GM18499 (cell line): ENCODE results near the gene TMEM259.

ENCODE experiments used
- ATAC-seq: cut with Tn5 transposase; IDR thresholded peaks from one replicate; pipeline ENCODE4 v1.9.1; 2021; ENCODE audit warnings: moderate number of reproducible peaks; ENCODE audit not compliant: insufficient read depth, unreplicated experiment

The TMEM259 gene

DNA sequence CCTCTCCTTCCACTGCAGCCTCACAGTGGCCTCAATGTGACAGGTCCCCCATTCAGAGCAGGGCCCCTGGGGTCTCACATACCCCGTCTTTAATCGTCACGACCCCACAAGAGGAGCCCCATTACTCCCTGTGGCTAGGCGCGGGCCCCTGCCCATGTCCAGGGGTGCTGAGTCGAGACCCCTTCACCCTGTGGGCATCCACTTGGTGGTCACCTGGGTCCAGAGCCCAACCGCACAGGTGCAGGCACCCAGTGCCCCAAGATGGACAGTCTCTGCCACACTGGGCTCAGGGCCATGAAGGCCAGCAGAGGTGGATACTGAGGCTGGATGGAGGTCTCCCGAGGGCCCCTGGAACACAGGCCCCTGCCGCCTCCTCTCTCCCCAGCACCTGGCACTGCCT lies 3.0 kb downstream of the TMEM259 start:
- ATAC-seq = no peak

DNA sequence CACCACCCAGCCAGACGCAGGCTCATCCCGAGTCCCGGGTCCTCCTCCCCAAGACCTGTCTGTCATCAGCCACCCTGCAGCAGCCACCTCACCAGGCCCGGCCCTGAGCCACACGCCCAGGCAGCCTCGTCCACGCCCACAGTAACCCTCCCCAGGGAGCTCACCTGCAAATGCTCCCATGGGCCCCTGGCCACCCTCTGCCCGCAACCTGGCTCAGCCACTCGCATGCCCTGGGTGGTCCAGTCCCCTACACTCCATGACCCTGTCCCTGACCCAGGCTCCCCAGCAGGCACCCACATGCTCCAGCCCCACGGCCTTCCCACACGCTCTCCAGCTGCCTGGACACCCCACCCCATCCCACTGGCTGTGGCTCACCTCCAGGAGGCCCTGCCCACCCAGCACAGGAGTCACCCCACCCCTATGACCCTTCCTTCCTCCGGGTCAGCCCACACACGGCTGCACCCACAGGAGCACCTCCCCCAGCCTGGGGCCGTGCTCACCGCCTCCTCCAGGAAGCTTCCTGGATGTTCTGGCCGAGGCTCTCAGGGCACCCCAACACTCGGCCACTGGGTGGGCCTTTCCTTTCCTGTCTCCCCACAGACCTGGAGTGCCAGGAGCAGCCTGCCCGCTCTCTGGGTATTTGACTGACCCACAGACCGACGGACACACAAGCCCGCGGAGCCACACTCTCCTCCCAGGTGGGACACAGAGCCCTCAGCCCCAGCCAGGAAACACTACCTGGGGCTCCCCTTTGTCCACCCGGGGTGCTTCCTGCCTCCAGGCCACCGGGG lies 3.6 kb downstream of the TMEM259 start:
- no peak for ATAC-seq

DNA sequence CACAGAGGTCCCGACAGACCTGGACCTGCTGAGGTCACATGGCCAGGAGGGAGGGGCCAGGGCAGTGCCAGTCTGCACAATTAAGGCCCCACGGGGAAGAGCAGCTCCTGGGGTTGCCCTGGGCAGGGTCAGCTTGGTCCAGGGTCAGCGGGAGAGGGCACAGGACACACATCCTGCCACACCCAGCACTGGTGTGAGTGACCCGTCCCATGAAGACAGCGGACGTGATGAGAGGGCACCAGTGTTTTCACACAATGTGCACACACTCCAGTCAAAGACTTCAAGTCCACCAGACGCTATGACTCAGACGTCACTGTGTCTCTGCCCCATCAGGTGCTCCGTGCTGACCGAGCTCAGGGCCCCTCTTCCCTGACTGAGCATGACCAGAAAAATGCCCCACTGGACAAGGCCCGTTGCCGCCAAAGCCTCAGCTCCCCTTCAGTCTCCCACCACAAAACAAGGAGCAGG lies 4.2 kb downstream of the TMEM259 start:
- no peak for ATAC-seq

DNA sequence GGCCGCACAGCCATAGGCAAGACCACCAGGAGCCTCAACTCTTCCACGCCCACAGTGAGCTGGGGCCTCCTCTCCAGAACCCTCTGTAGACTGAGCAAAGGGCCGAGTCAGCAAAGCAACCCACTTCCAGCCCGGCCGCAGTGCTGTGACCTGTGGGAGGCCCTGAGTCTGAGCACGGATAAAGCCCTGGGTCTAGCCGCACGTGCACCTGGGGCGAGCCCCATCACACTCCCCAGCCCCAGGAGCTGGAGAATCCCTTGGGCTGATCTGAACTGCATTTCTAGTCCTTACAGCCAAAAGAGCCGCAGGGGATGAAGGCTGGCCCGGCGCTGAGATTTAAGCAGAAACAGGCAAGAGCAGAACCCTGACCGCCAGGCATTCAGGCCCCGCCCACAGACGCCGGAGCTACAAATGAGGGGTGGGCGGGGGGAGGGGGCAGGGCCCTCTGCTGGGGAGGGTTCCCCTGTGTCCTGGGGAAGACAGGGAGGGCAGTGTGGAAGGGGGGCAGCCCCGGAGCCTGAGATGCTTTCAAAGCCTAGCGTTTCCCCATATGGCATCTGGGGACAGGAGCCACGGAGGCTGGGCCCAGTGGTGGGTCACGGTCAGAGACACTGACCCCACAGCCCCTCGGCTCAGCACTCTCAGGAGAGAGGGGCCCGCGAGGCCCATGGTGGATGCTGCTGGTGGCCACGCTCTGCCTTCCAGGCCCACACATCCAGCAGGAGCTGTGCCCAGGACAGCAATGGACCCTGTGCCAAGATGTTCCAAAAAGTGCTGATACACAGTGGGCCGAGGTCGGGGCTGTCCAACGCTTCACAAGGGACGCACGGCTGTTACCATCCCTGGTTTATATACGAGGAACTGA lies 4.9 kb downstream of the TMEM259 start:
- no peak for ATAC-seq

DNA sequence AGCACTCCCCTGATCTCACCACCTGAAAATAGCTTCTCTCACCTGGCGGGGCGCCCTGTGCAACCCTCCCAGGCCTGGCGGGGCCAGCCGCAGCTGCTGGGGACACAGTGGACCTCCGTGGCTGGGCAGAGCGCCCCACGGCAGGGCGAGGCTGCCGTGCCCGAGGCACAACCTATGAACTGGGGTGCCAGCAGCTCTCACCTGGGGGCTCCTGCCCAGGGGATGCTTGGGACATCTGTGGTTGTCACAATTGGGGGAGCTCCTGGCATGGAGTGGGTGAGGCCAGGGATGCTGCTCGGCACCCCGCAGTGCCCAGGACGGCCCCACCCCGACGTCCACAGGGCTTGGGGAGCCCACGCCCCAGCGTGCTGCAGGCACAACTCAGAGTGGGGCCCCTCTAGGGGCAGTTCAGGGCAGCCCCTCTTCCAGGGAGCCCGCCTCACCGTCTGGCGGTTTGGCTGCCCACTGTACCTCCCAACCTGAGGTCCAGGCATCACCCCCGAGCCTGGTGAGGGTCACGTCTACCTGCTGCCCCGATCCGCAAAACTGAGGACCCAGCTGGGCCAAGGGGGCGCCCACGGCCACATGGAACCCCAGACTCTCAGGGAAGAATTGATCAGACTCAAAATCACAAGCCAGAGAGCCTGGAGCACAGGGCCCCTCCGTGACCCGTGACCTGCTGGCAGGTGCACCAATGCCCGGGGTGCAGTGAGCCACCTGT lies 5.7 kb downstream of the TMEM259 start:
- ATAC-seq = no peak

DNA sequence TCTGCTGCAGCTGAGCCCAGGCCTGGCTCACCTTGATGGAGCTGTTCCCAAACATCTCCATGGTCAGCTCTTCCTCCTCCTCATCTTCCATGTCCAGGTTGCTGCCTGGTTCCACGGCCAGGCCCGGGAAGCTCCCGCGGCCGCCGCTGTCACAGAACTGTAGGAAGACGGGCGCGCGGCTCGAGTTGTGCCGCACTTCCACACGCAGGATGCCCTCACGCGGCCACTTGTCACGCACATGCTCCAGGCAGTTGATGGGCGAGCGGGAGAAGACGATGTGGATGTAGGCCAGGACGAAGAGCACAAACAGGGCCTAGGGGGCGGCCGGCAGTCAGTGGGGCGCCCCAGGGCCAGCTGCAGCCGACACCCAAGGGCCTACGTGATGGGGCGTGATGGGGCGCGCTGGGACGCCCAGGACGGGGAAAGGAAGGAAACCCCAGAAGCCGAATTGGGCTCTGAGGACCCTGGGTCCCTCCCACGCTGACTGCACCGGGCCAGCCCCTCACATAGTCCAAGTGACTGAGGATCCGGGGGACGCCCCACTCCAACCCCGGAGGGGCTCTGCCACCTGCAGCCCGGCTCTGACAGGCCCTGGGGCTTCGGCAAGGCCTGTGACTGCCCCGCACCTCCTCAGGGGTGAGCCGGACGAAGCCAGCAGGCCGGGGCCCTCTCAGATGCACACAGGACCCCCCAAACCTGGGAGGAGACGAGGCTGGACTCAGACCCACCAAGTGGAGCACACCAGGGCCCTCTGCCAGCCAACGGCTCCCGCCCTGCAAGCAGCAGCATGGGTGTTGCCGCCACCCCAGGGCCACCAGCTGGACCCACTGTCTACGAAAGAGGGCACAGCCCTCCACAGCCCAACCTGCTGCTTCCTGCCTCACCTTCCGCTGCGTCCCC lies 6.5 kb downstream of the TMEM259 start:
- ATAC-seq = no peak

DNA sequence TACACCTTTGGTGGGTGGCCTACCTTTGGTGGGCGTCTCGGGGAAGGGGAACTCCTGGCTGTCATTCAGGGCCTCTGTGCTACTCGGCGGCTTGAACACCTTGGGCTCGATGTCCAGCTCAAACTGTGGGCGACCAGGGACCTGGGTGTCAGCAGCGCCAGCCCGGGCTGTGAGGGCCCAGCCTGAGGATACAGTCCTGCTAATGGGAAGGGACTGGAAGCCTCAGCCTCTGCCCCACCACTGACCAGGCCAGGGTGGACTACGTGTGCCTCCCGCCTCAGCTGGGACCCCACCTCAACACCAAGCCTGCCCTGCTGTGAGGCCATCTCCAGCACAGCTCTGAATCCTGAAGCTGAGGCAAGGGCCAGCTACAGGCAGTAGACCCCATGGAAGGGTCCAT lies 7.7 kb downstream of the TMEM259 start:
- no peak for ATAC-seq

DNA sequence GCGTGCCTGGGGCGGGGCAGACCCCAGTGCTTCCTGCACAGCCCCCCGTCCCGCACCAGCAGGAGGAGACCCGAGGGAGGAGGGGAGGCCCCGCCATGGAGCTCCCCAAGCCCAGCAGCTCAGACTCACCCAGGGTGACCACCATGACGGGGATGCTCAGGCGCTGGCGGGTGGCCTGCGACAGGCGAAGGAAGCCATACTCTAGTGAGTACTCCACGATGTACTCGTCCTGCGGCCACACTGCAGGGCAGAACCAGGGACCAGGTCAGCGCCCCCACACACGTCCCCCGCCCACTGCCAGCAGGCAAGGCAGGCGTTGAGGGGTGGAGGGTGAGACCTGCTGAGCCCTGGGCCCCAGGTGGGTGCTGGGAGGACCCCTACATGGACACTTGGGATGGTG lies 8.6 kb downstream of the TMEM259 start:
- ATAC-seq = no peak

DNA sequence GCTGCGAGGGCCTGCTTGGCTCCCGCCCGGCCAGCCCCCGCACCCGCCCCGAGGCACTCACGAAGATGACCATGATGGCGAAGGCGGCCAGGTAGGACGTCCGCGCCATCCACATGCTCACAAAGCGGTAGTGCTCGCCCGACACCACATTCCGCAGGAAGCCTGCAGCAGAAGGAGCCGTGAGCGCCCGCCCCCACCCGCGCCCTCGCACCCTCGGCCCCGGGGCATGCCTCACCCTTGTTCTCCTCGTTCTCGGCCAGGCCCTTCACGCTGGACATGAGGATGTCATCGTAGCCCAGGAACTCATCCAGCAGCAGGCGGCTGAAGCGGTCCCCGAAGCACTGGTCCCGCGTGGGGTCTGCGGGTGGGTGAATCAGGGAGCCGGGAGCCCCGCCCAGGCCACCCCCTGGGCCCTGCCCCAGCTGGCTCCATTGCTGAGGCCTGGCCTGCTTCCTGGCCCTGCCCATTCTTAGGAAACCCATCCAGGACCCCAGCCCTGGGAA lies 9.0 kb downstream of the TMEM259 start:
- ATAC-seq = no peak

DNA sequence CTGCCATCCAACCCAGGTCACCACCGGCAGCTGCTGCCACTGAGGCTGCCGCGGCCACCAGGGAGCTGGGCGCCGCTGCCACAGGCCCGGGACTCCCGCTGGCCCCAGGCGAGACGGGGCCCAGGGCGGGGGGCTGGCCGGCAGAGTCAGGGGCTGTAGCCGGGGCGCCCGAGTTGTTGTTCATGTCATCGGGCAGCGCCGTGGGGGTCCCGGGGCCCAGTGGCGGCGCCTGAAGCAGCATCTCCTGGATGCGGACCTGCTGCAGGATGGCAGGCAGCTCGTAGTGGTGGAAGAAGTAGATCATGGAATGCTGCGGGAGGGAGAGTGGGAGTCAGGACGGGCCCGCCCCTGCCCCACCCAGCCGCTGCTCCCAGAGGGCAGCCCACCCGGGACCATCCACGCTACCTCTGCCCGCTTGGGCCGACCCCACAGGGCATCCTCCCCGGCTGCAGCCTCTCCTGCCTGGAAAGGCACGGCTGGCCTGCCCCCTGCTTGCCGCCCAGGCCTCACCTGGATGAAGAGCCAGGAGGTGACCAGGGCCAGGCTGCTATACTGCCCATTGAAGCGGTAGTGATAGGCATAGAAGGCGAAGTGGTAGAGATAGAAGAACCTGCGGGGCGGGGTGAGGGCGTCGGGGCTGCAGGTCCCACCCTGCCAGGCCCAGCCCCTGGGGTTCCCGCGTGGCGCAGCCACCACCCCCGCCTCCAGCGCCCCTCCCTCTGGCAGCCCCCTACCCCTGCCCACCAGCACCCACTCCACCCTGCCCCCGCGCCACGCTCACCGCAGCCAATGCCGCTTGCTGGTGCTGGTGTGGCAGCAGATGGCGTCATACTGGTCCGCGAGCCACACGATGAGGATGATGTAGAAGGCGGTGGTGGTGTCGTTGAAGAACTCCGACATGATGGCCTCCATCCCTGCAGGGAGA lies 10.1 kb downstream of the TMEM259 start:
- ATAC-seq = no peak

DNA sequence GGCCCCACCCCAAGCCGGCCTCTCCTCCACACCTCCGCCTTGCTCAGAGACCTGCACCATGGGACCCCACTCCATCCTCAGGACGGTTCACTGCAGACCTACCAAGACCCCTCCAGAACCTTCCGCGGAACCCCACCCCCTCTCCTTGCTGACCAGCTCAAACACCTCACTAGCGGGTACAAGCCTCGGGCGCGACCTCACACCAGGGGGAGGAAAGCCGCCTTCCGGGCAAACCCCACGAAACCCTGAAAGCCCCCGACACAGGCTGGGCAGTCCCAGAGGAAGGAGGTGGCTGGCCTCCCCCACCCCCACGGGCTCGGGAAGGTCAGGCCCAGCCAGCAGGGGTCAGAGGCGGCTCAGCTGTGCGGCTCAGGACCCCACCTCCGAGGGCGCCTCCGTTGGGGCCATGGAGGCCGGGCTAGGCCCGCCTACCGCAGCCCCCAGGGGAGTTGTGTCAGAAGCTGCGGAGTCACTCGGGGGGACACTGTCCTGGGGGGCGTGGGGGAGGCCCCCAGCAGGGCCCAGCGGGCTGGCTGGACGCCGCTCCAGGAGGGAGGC lies 10.9 kb downstream of the TMEM259 start:
- no peak for ATAC-seq

DNA sequence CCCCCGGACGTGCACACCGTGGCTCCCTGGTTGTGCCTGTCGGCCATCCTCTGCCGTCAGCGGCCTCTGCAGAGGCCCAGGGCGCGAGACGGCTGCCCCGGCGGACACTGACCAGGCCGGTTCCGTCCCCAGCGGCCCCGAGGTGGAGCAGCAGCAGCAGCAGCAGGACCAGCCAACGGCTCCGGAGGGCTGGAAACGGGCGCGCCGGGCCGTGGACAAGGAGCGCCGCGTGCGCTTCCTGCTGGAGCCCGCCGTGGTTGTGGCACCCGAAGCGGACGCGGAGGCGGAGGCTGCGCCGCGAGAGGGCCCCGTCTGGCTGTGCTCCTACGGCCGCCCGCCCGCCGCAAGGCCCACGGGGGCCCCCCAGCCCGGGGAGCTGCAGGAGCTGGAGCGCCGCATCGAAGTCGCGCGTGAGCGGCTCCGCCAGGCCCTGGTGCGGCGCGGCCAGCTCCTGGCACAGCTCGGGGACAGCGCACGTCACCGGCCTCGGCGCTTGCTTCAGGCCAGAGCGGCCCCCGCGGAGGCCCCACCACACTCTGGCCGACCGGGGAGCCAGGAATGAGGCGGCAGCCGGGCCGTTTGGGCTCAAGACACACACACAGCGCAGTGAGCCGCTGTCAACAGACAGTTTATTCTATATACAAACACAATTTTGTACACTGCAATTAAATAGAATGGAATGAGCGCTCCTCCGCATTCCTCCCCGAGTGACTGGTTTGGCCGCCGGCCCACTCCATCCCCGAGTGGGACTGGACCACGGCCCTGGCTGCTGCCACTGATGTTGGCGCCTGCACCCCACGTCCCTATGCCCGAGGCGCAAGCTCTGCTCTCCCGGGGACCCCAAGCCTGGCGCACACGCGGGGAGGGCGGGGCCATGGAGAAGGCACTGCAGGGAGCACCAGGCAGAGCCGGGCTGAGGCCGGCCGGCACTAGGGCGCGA lies 11.6 kb downstream of the TMEM259 start:
- ATAC-seq = no peak

DNA sequence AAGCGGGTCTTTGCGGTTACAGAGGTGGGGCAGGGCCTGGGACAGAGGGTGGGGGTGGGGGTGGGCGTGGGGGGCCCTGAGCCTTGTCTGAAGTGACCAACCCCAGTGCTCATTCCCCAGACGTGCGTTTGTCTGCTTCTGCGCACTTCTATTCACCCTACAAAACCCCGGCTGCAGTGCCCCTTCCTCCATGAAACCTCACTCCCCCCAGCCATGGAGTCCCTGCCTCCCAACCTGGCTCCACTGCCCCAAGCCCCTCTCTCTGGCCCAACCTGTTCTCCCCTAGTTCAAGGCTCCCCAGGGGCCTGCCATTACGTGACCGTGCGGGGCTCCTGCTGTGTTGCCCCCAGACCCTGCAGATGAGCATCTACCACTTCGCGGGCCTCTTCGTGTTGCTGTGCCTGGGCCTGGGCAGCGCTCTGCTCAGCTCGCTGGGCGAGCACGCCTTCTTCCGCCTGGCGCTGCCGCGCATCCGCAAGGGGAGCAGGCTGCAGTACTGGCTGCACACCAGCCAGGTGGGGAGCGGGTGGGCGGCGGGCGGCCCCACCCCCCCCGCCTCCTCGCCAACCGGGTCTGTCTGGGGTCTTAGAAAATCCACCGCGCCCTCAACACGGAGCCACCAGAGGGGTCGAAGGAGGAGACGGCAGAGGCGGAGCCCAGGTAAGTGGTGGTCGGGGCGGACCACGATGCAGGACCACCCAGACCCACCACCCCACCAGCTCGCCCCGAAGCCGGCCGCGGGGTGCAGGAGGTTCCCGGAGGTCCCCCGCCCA lies 12.5 kb downstream of the TMEM259 start:
- ATAC-seq = no peak

DNA sequence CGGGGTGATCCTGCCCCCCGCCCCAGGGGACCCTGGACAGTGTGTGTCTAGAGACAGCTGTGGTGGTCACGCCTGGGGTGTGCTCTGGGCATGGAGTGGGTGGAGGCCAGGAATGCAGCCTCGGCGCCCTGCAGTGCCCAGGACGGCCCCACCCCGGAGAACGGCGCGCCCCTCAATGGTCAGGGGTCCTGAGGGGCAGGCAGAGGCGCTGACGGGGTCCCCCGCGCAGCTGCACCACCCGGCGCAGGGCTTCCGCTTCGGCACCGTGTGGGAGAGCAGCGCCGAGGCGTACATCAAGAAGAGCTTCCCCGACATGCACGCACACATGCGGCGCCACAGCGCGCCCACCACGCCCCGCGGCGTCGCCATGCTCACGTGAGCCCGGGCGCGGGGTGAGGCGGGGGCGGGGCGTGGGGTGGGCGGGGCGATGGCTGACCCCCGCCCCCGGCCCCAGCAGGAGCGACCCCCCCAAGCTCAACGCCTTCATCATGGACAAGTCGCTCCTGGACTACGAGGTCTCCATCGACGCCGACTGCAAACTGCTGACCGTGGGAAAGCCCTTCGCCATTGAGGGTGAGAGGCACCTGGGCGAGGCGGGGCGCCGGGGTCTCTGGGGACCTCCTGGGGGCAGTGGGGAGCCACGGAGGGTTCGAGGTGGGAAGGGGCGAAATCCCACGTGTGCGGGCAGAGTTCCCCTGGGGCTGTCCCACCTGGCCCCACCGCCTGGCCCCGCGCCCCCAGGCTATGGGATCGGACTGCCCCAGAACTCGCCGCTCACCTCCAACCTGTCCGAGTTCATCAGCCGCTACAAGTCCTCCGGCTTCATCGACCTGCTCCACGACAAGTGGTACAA lies 13.3 kb downstream of the TMEM259 start:
- ATAC-seq = no peak

DNA sequence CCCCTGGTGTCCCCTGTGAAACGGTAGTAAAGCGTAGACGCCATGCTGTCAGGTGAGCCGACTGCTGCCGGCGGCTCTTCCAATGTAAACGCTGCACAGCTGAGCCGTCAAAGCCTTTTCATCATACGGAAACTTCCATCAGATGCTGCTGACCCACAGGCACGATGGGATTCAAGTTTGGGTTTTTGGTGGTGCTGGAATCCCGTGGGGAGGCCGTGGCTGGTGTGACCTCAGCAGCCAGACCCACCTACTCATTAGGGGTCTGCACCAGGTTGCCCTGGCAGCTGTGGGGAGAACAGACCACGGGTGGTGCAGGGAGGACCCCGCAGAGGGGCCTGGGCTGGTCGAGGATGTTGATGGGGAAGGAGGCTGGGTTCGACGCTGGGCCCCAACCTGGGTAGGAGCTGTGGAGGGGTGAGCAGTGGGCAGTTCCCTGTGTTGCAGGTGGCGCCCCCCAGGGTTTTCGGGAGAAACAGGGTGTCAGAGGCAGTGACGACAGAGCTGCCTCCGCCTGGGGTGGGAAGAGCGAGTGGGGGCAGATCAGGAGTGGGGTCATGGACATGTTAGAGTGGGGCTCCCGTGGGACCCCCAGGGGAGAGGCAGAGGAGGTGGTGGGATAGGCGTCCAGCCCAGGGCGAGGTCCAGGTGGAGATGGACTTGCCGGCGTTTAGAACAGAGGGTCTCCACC lies 14.1 kb downstream of the TMEM259 start:
- no peak for ATAC-seq
